Stomach (tissue), 9 donors: ENCODE data around the gene ADAM19. TPM values are rescaled to one million over a fixed set of nuclear protein-coding genes. Genes with fewer than 3 reads are reported as not detected.

Source experiments
- DNase-seq, 2 donors: peaks; one replicate each; pipeline versions ENCODE4 v3.0.0 to v3.0.0-alpha.2; 2013 to 2019
- H3K27ac ChIP-seq, 5 donors: fragments of 200-600 bp in 4 of 5; sonication (generic) in 4 of 5; one replicate each; pipeline ENCODE4 v1.5.1; 2013 to 2019; ENCODE audit warnings: mild to moderate bottlenecking in 1 of 5, moderate library complexity in 1 of 5
- H3K27me3 ChIP-seq, 3 donors: fragments of 200-600 bp; sonication (generic); one replicate each; pipeline ENCODE4 v1.5.1; 2017 to 2019; ENCODE audit warnings: mixed run types in 1 of 3
- H3K36me3 ChIP-seq, 4 donors: fragments of 200-600 bp; sonication (generic); 1 replicate in 3 of 4; 2 replicates in 1 of 4; pipeline ENCODE4 v1.5.1; 2016 to 2019
- H3K4me1 ChIP-seq, 4 donors: fragments of 200-600 bp; sonication (generic); one replicate each; pipeline ENCODE4 v1.5.1; 2016 to 2019
- H3K4me3 ChIP-seq, 4 donors: fragments of 200-600 bp; sonication (generic) in 3 of 4; one replicate each; pipeline ENCODE4 v1.5.1; 2016 to 2019; ENCODE audit warnings: mild to moderate bottlenecking in 1 of 4
- H3K9me3 ChIP-seq, 4 donors: fragments of 200-600 bp; sonication (generic); one replicate each; pipeline ENCODE4 v1.5.1; 2016 to 2019
- EP300 ChIP-seq: sonication (generic); formaldehyde crosslinking; IDR thresholded peaks from one replicate; pipeline ENCODE4 v1.6.1; 2017; ENCODE audit warnings: antibody characterized with exemption
- POLR2A ChIP-seq, 4 donors: fragments of 450-650 bp; IDR thresholded peaks; one replicate each; pipeline ENCODE4 v1.6.1; 2016; ENCODE audit warnings: antibody characterized with exemption in 4 of 4, control low read depth in 2 of 4, mild to moderate bottlenecking in 1 of 4, moderate library complexity in 1 of 4
- POLR2AphosphoS5 ChIP-seq, 3 donors: sonication (generic); formaldehyde crosslinking; IDR thresholded peaks; one replicate each; pipeline ENCODE4 v1.6.1; 2016; ENCODE audit warnings: antibody characterized with exemption in 3 of 3
- WGBS, 5 donors: extraction: QIAGEN DNeasy Blood & Tissue Kit in 3 of 5; methylation state at CpG; one replicate each; pipeline versions ENCODE4 v1.1.5 to v1.1.7; 2013 to 2018; 5-methylcytosine and 5-hydroxymethylcytosine counted together
- intact Hi-C: fragments of 100-400 bp; cut with DNase I; formaldehyde crosslinking; loops from one replicate; pipeline ENCODE4 v1.15.1; 2023; ENCODE audit warnings: low total_unique reads
- polyA plus RNA-seq, 3 donors: library from polyadenylated mRNA; stranded (reverse); fragments of 200-250 nt; gene quantifications; one replicate each; pipeline ENCODE4 v1.2.3, GENCODE V29; 2013
- total RNA-seq, 5 donors: library from RNA; depleted of rRNA; stranded (reverse); fragments of >200 nt; gene quantifications; one replicate each; pipeline versions ENCODE4 v1.1.0 to v1.2.3, GENCODE V29; 2014 to 2016
- TF ChIP-seq, protein P1 (sequence below), 7 experiments: fragments of 450-650 bp in 4 of 7; fragments of 200-600 bp in 3 of 7; sonication (generic) in 3 of 7; IDR thresholded peaks; one replicate each; pipeline ENCODE4 v1.5.1; 2016 to 2019; ENCODE audit warnings: antibody characterized with exemption in 7 of 7, control low read depth in 2 of 7, mild to moderate bottlenecking in 1 of 7
- donor health status: healthy with polysubstance abuse.
- donor health status: Bipolar disorder and iron deficiency.
- donor health status: healthy.

The ADAM19 gene
- total and polyA plus RNA-seq, 8 donors, result 1.2 to 42.8 (median 6.4) TPM

DNA sequence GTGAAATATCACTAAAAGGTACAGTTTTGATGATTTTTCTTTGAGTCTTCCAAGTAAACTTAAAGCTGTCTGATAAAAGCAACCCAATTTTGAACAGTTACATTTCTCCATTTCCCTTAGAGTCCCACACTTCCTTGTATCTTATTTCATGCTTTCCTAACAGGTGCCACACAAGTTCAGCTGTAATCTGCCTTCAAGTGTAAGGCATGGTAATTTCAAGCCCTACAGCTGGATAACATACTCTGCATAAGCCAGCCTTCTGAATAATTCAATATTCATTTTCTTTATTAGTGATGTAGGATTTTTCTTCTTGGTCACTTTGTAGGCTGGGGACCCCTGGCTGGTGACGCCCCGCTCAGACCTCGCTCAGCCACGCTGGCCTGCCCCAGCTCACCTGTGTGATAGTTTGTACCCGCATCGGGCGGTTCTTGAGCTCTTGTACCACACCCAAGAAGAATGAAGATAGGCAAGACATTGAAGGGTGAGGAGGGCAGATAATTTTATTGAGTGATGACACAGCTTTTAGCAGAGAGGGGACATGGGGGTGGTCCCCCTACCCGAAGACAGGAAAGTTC, 42.7 kb upstream of the ADAM19 start:
- TF ChIP-seq, protein P1, sequence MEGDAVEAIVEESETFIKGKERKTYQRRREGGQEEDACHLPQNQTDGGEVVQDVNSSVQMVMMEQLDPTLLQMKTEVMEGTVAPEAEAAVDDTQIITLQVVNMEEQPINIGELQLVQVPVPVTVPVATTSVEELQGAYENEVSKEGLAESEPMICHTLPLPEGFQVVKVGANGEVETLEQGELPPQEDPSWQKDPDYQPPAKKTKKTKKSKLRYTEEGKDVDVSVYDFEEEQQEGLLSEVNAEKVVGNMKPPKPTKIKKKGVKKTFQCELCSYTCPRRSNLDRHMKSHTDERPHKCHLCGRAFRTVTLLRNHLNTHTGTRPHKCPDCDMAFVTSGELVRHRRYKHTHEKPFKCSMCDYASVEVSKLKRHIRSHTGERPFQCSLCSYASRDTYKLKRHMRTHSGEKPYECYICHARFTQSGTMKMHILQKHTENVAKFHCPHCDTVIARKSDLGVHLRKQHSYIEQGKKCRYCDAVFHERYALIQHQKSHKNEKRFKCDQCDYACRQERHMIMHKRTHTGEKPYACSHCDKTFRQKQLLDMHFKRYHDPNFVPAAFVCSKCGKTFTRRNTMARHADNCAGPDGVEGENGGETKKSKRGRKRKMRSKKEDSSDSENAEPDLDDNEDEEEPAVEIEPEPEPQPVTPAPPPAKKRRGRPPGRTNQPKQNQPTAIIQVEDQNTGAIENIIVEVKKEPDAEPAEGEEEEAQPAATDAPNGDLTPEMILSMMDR (IDR thresholded peaks at IDR 0.05), result no peak
- TF ChIP-seq POLR2AphosphoS5 (IDR thresholded peaks at IDR 0.05) (no peak), POLR2A (IDR thresholded peaks at IDR 0.05) (no peak), EP300 (no peak)
- Histone ChIP-seq H3K27ac (no peak overlapping the region), H3K36me3 (no peaks in the 10 kb centered on the region), H3K27me3 (no peaks in the 10 kb centered on the region), H3K4me1 (peaks cover 0 to 2% (median 0%) of the 10 kb centered on the region in 4 donors), H3K9me3 (peaks cover 0 to 4% (median 0%) of the 10 kb centered on the region in 4 donors), H3K4me3 (no peak overlapping the region)
- WGBS, 5 donors, result 94 to 96% (median 95%) methylated on average over 8 of the region's 8 CpGs
- DNase-seq, result no peak
- intact Hi-C loops, result no loop called here

DNA sequence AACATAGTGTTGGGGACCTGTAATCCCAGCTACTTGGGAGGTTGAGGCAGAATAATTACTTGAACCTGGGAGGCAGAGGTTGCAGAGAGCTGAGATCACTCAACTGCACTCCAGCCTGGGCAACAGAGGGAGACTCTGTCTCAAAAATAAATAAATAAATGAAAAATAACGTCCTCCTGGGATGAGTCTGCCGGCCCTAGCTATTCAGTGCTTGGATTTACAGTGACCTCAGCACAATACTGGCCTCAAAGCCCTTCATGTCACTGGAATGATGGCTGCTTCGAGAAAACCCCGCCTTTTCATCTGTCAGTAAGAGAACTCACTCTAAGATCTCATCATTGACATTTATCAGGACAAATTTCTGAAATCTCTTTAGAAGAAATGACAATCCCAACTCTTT, 41.2 kb upstream of the ADAM19 start:
- 67 to 78% (median 74%) methylated on average over 4 of the region's 4 CpGs for WGBS, 5 donors

DNA sequence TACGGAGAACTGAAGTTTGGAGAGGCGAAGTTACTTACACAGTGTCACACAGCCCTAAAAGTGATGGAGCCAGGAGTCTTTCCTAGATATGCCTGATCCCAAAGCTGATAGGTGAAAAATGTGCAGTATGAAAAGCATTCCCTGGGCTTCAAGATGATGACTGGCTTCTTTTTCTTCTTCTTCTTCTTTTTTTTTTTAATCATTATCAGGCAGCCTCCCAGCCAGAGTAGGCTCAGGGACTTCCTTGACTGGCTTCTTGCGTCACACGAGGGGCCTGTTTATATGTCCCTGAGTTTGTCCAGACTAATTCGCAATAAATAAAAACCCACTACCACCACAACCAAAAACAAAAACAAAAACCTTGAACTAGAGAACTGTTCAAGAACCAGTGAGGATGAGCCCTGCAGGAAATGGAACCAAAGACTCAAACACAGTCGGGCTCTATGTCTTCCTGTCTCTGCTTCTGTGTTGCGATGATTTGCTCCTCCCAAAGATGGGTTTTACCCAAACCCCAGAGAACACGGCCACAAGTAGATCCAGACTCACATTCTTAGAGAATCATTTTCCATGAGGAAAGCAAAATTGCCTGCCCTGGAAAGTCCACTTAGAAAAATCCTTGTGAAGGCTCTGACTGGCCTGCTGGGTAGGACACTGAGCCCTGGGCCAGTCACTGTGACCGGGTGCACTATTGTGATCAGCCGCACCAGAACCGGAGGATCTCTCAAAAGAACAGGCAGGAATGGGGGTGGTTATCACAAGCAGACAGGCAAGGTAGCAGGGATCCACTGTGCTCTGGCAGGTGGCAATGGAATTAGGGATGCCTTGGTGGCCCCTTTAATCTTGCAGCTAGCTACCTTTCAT, 38.0 kb upstream of the ADAM19 start:
- DNase-seq, result no peak
- no peaks in the 10 kb centered on the region for H3K36me3 ChIP-seq
- no peak overlapping the region for H3K4me3 ChIP-seq
- peaks cover 0 to 17% (median 5%) of the 10 kb centered on the region in 4 donors for H3K4me1 ChIP-seq
- TF ChIP-seq, protein P1 (IDR thresholded peaks at IDR 0.05), result no peak
- TF ChIP-seq POLR2AphosphoS5 (IDR thresholded peaks at IDR 0.05) (no peak), EP300 (no peak), POLR2A (IDR thresholded peaks at IDR 0.05) (no peak)
- H3K27me3 ChIP-seq, result no peaks in the 10 kb centered on the region
- WGBS, 5 donors, result 68 to 79% (median 76%) methylated on average over 11 of the region's 11 CpGs
- peak overlapping the region in 1 of 5 donors; percentile 52 for H3K27ac ChIP-seq
- H3K9me3 ChIP-seq, result no peaks in the 10 kb centered on the region
- intact Hi-C loops, result no loop called here

More for the DNA sequence above, 41.2 kb upstream of the ADAM19 start:
- intact Hi-C loops, result no loop called here
- Histone ChIP-seq H3K27me3 (no peaks in the 10 kb centered on the region), H3K27ac (no peak overlapping the region), H3K36me3 (no peaks in the 10 kb centered on the region), H3K4me3 (no peak overlapping the region), H3K4me1 (peaks cover 0 to 16% (median 4%) of the 10 kb centered on the region in 4 donors), H3K9me3 (no peaks in the 10 kb centered on the region)
- TF ChIP-seq EP300 (no peak), POLR2AphosphoS5 (IDR thresholded peaks at IDR 0.05) (no peak), POLR2A (IDR thresholded peaks at IDR 0.05) (no peak)
- TF ChIP-seq, protein P1 (IDR thresholded peaks at IDR 0.05), result no peak
- no peak for DNase-seq

DNA sequence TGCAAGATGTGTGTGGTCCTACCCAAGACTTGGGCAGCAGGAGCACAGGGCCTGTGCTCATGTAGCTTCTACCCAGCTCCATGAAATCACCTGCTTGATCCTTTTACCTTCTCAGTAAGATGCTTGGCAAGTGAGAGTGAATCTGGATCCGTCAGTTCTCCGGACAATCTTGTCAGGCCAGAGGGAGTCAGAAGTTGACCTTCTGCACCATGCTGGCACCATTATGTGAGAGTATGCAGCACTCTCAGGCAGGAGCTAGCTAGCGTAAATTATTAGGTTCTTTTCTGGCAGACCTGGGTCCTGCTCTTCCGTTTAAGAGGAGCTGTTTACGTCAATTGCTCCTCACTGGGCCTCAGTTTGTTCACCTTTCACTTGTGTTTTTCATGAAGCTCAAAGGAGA, 37.0 kb upstream of the ADAM19 start:
- no peaks in the 10 kb centered on the region for H3K9me3 ChIP-seq
- 71 to 88% (median 85%) methylated on average over 5 of the region's 5 CpGs for WGBS, 5 donors
- no peaks in the 10 kb centered on the region for H3K27me3 ChIP-seq
- intact Hi-C loops, result no loop called here
- peaks cover 0 to 17% (median 5%) of the 10 kb centered on the region in 4 donors for H3K4me1 ChIP-seq
- H3K36me3 ChIP-seq, result no peaks in the 10 kb centered on the region
- TF ChIP-seq POLR2A (IDR thresholded peaks at IDR 0.05) (no peak), POLR2AphosphoS5 (IDR thresholded peaks at IDR 0.05) (no peak), EP300 (no peak)
- TF ChIP-seq, protein P1 (IDR thresholded peaks at IDR 0.05), result no peak
- peak overlapping the region in 2 of 5 donors; percentile 5 to 52 for H3K27ac ChIP-seq
- DNase-seq, result no peak
- no peak overlapping the region for H3K4me3 ChIP-seq
